ENCODE measurements around the gene CCDC157. TPM values are rescaled to one million over a fixed set of nuclear protein-coding genes. Genes with fewer than 3 reads are reported as not detected.

Gene CCDC157
- total and polyA plus RNA-seq, 2 donors (not counting 1 experiment from before 2014, with no cell fraction given), result 3.6 to 6.4 TPM

DNA sequence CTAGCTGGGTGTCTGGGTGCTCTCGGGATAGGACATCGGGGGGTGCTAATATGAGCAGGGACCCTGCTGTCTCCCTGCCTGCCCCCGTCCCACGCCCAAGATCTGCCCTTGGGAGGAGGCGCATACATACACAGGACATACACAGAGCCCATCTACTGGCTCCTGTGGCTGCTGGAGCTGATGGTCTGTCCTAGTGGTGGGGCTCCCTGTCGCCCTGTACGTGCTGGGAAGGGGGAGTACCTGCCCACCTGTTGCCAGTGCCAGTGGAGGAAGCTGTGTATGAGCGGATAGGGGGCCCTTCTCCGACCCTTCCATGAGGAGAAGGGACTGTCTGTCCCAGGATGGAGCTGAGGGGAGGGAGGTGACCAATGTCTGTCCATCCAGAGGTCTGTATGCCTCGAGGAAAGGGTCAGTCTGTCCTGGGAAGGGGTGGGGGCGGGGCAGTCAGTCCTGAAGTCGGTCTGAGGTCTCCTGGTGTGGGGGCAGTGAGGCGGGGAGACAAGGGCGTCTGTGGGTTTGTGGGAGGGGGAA, 31.0 kb upstream of the CCDC157 start:
- intact Hi-C loops (cut with micrococcal nuclease), result loop anchor here (1.0 kb wide), 1 partner anchor 99 kb away; no protein-coding TSS in a partner anchor
- CTCF ChIA-PET, result interaction anchor here (1.0 to 5.3 kb wide), 5 partner anchors 16 to 967 kb away, joined by 3 to 31 read pairs (median 5); partner anchors contain the start of genes CASTOR1 and RNF215
- H3K4me3 Mint-ChIP-seq, result peak overlapping the region; percentile 83
- H3K4me2 ChIP-seq (replicated peaks; ENCODE audit: low read depth, low read length, poor library complexity, severe bottlenecking), result peak overlapping the region; percentile 97
- no peaks in the 10 kb centered on the region for H3K27me3 Mint-ChIP-seq
- H3K9ac ChIP-seq (ENCODE audit: low read length), result peak overlapping the region; percentile 86
- H3K79me2 ChIP-seq (ENCODE audit: control insufficient read depth, insufficient read depth, low read length), result peaks cover 63% of the 10 kb centered on the region
- no peak for TF ChIP-seq EZH2 (IDR thresholded peaks at IDR 0.05; ENCODE audit: borderline replicate concordance, insufficient read depth, low read depth, low read length, poor library complexity, severe bottlenecking)
- peaks cover 0 to 21% of the 10 kb centered on the region in 2 experiments for H3K36me3 ChIP-seq (replicated peaks in 1 of 2; ENCODE audit: control extremely low read depth in 1 of 2, control insufficient read depth in 1 of 2, extremely low read depth in 1 of 2, insufficient read depth in 2 of 2, low read length in 1 of 2)
- H3K27me3 ChIP-seq (replicated peaks in 1 of 4; ENCODE audit: control extremely low read depth in 1 of 4, control insufficient read depth in 3 of 4, insufficient read depth in 4 of 4, low read length in 3 of 4), result no peaks in the 10 kb centered on the region
- ATAC-seq (ENCODE audit: low read depth), result no peak
- DNase-seq, result no peak
- peak overlapping the region; percentile 82 for H3K27ac Mint-ChIP-seq
- peaks cover 54% of the 10 kb centered on the region for H4K20me1 ChIP-seq (ENCODE audit: control insufficient read depth, insufficient read depth, low read length, poor library complexity, severe bottlenecking)
- peak overlapping the region in 4 of 5 experiments; percentile 81 to 92 (median 86) for H3K4me3 ChIP-seq (ENCODE audit: control extremely low read depth in 1 of 5, extremely low read depth in 1 of 5, insufficient read depth in 1 of 5, low read depth in 2 of 5, low read length in 4 of 5)
- WGBS (ENCODE audit: insufficient coverage), result 20% methylated on average over 10 of the region's 14 CpGs
- peak overlapping the region in 1 of 2 donors; percentile 62 for H3K27ac ChIP-seq (ENCODE audit: low read length in 2 of 2)
- no peak overlapping the region for H2AFZ ChIP-seq (ENCODE audit: insufficient read depth, low read depth, low read length, poor library complexity, severe bottlenecking)
- H3K9me3 ChIP-seq (ENCODE audit: control extremely low read depth in 1 of 3, control insufficient read depth in 2 of 3, insufficient read depth in 1 of 3, low read length in 2 of 3), result no peaks in the 10 kb centered on the region
- no peaks in the 10 kb centered on the region for H3K9me3 Mint-ChIP-seq (ENCODE audit: insufficient read depth)
- H3K4me1 ChIP-seq (ENCODE audit: control insufficient read depth in 2 of 2, insufficient read depth in 2 of 2, low read length in 2 of 2), result peaks cover 30 to 48% of the 10 kb centered on the region in 2 donors
- POLR2A ChIA-PET, result interaction anchor here (2.6 to 5.7 kb wide), 3 partner anchors 16 to 36 kb away, joined by 22 to 64 read pairs (median 22); partner anchors contain the start of gene CASTOR1
- peaks cover 54% of the 10 kb centered on the region for H3K4me1 Mint-ChIP-seq

DNA sequence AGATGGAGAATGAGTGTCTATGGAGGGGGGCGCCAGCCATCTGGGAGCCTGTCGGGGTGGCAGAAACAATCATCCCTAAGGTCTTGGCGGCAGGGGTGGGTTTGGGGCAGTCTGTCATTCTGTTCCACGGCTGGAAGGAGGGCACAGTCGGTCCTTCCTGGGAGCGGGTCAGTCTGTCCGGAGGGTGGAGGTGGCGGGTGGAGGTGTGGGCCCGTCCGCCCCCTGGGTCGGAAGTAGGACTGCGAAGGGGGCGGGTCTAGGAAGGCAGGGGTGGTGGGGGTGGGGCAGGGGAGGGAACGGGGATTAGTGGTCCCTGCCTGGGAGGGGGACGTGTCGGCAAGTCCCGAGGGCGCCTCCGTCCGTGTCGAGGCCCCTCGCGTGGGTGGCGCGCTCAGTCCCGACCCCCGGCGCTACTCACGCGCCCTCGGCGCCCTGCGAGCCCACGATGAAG, 30.5 kb upstream of the CCDC157 start:
- ChIA-PET POLR2A (interaction anchor here (0.6 to 5.7 kb wide), 7 partner anchors 17 to 37 kb away, joined by 3 to 64 read pairs (median 16); partner anchors contain the start of genes CASTOR1, CCDC157 and SF3A1), CTCF (interaction anchor here (0.8 to 3.5 kb wide), 12 partner anchors 16 to 967 kb away, joined by 3 to 99 read pairs (median 4); partner anchors contain the start of genes CASTOR1, CCDC157, RNF215 and SF3A1)
- Histone ChIP-seq H3K9me3 (ENCODE audit: control extremely low read depth in 1 of 3, control insufficient read depth in 2 of 3, insufficient read depth in 1 of 3, low read length in 2 of 3) (no peaks in the 10 kb centered on the region), H3K9ac (ENCODE audit: low read length) (peak overlapping the region; percentile 86), H4K20me1 (ENCODE audit: control insufficient read depth, insufficient read depth, low read length, poor library complexity, severe bottlenecking) (peaks cover 50% of the 10 kb centered on the region), H3K4me2 (replicated peaks; ENCODE audit: low read depth, low read length, poor library complexity, severe bottlenecking) (peak overlapping the region; percentile 97), H3K27me3 (replicated peaks in 1 of 4; ENCODE audit: control extremely low read depth in 1 of 4, control insufficient read depth in 3 of 4, insufficient read depth in 4 of 4, low read length in 3 of 4) (no peaks in the 10 kb centered on the region), H3K79me2 (ENCODE audit: control insufficient read depth, insufficient read depth, low read length) (peaks cover 58% of the 10 kb centered on the region), H3K4me1 (ENCODE audit: control insufficient read depth in 2 of 2, insufficient read depth in 2 of 2, low read length in 2 of 2) (peaks cover 30 to 44% of the 10 kb centered on the region in 2 donors), H3K4me3 (ENCODE audit: control extremely low read depth in 1 of 5, extremely low read depth in 1 of 5, insufficient read depth in 1 of 5, low read depth in 2 of 5, low read length in 4 of 5) (peak overlapping the region; percentile 17 to 92 (median 83)), H3K27ac (ENCODE audit: low read length in 2 of 2) (peak overlapping the region in 1 of 2 donors; percentile 62), H2AFZ (ENCODE audit: insufficient read depth, low read depth, low read length, poor library complexity, severe bottlenecking) (peak overlapping the region; percentile 87), H3K36me3 (replicated peaks in 1 of 2; ENCODE audit: control extremely low read depth in 1 of 2, control insufficient read depth in 1 of 2, extremely low read depth in 1 of 2, insufficient read depth in 2 of 2, low read length in 1 of 2) (peaks cover 0 to 23% of the 10 kb centered on the region in 2 experiments)
- TF ChIP-seq, protein P1, sequence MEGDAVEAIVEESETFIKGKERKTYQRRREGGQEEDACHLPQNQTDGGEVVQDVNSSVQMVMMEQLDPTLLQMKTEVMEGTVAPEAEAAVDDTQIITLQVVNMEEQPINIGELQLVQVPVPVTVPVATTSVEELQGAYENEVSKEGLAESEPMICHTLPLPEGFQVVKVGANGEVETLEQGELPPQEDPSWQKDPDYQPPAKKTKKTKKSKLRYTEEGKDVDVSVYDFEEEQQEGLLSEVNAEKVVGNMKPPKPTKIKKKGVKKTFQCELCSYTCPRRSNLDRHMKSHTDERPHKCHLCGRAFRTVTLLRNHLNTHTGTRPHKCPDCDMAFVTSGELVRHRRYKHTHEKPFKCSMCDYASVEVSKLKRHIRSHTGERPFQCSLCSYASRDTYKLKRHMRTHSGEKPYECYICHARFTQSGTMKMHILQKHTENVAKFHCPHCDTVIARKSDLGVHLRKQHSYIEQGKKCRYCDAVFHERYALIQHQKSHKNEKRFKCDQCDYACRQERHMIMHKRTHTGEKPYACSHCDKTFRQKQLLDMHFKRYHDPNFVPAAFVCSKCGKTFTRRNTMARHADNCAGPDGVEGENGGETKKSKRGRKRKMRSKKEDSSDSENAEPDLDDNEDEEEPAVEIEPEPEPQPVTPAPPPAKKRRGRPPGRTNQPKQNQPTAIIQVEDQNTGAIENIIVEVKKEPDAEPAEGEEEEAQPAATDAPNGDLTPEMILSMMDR (IDR thresholded peaks at IDR 0.05), result no peak
- no peak for TF ChIP-seq EZH2 (IDR thresholded peaks at IDR 0.05; ENCODE audit: borderline replicate concordance, insufficient read depth, low read depth, low read length, poor library complexity, severe bottlenecking)
- peaks cover 52% of the 10 kb centered on the region for H3K4me1 Mint-ChIP-seq
- H3K9me3 Mint-ChIP-seq (ENCODE audit: insufficient read depth), result no peaks in the 10 kb centered on the region
- under 1% methylated on average over 25 of the region's 34 CpGs for WGBS (ENCODE audit: insufficient coverage)
- peak overlapping the region; percentile 83 for H3K4me3 Mint-ChIP-seq
- peak; percentile 15 for ATAC-seq (ENCODE audit: low read depth)
- no peak for DNase-seq
- intact Hi-C loops (cut with micrococcal nuclease), result loop anchor here (1.0 kb wide), 1 partner anchor 98 kb away; no protein-coding TSS in a partner anchor
- H3K27ac Mint-ChIP-seq, result peak overlapping the region; percentile 82
- no peaks in the 10 kb centered on the region for H3K27me3 Mint-ChIP-seq

Measured in B cell (primary cell).